GM12878 (cell line): Measurements from ENCODE around the gene ADARB1. TPM values are rescaled to one million over a fixed set of nuclear protein-coding genes. Genes with fewer than 3 reads are reported as not detected.

Experiments
- ATF2 ChIP-seq: IDR thresholded peaks from 2 replicates; pipeline ENCODE4 v1.6.1; 2012; ENCODE audit warnings: low read length, inconsistent platforms
- ATF3 ChIP-seq: IDR thresholded peaks from 2 replicates; pipeline ENCODE4 v1.6.1; 2011; ENCODE audit warnings: low read depth, mild to moderate bottlenecking, low read length, moderate library complexity, borderline replicate concordance; ENCODE audit errors: extremely low read depth
- BCL11A ChIP-seq: IDR thresholded peaks from 2 replicates; pipeline ENCODE4 v1.6.1; 2011; ENCODE audit warnings: low read depth, low read length
- BHLHE40 ChIP-seq, 2 experiments: fragments of 450-650 bp in 1 of 2; IDR thresholded peaks; 2 replicates each; pipeline ENCODE4 v1.6.1; 2011 to 2017; ENCODE audit warnings: low read depth in 2 of 2, borderline replicate concordance in 1 of 2, improper control_type of control experiment in 1 of 2, low read length in 1 of 2, mild to moderate bottlenecking in 1 of 2
- CEBPZ ChIP-seq: fragments of 150-350 bp; IDR thresholded peaks from 2 replicates; pipeline ENCODE4 v1.6.1; 2016; ENCODE audit warnings: low read depth, low read length
- CHD1 ChIP-seq: IDR thresholded peaks from 2 replicates; pipeline ENCODE4 v1.6.1; 2012; ENCODE audit warnings: low read depth, low read length, improper control_type of control experiment
- E4F1 ChIP-seq: fragments of 450-650 bp; IDR thresholded peaks from 2 replicates; pipeline ENCODE4 v1.6.1; 2018; ENCODE audit warnings: borderline replicate concordance, mild to moderate bottlenecking; ENCODE audit not compliant: partially characterized antibody
- EP300 ChIP-seq, 2 experiments: fragments of 150-350 bp in 1 of 2; IDR thresholded peaks; 2 replicates each; pipeline ENCODE4 v1.6.1; 2011 to 2012; ENCODE audit warnings: low read depth in 2 of 2, low read length in 2 of 2, borderline replicate concordance in 1 of 2, improper control_type of control experiment in 1 of 2, inconsistent platforms in 1 of 2; ENCODE audit not compliant: control insufficient read depth in 1 of 2
- FOS ChIP-seq: IDR thresholded peaks from 3 replicates; pipeline ENCODE4 v1.6.1; 2011; ENCODE audit warnings: borderline replicate concordance; ENCODE audit not compliant: insufficient read length; ENCODE audit errors: extremely low read depth
- JUND ChIP-seq: IDR thresholded peaks from 2 replicates; pipeline ENCODE4 v1.6.1; 2012; ENCODE audit warnings: low read depth, mild to moderate bottlenecking, low read length, improper control_type of control experiment, moderate library complexity
- MTA3 ChIP-seq: IDR thresholded peaks from 2 replicates; pipeline ENCODE4 v1.6.1; 2012; ENCODE audit warnings: low read length, inconsistent platforms, borderline replicate concordance
- NFIC ChIP-seq: IDR thresholded peaks from 2 replicates; pipeline ENCODE4 v1.6.1; 2012; ENCODE audit warnings: low read depth, mild to moderate bottlenecking, inconsistent platforms, low read length, moderate library complexity
- NRF1 ChIP-seq: conservative IDR thresholded peaks from 2 replicates; pipeline ENCODE4 v1.6.1; 2011; ENCODE audit warnings: mild to moderate bottlenecking, low read depth, low read length, improper control_type of control experiment
- PKNOX1 ChIP-seq: fragments of 450-650 bp; IDR thresholded peaks from 2 replicates; pipeline ENCODE4 v1.6.1; 2016; ENCODE audit warnings: mild to moderate bottlenecking
- POLR2A ChIP-seq: IDR thresholded peaks from 2 replicates; pipeline ENCODE4 v1.6.1; 2011; ENCODE audit warnings: low read depth, mild to moderate bottlenecking, low read length
- SKIL ChIP-seq: fragments of 450-650 bp; IDR thresholded peaks from 2 replicates; pipeline ENCODE4 v1.6.1; 2017; ENCODE audit warnings: mild to moderate bottlenecking, low read depth, inconsistent platforms; ENCODE audit not compliant: poor library complexity, severe bottlenecking
- SMAD5 ChIP-seq: IDR thresholded peaks from 2 replicates; pipeline ENCODE4 v1.6.1; 2016; ENCODE audit warnings: antibody characterized with exemption, low read depth
- SREBF1 ChIP-seq: IDR thresholded peaks from 2 replicates; pipeline ENCODE4 v1.6.1; 2012; ENCODE audit warnings: mild to moderate bottlenecking, low read length
- TCF7 ChIP-seq: IDR thresholded peaks from 2 replicates; pipeline ENCODE4 v1.6.1; 2014; ENCODE audit warnings: antibody characterized with exemption, borderline replicate concordance
- YBX1 ChIP-seq: fragments of 450-650 bp; IDR thresholded peaks from 2 replicates; pipeline ENCODE4 v1.6.1; 2016; ENCODE audit warnings: antibody characterized with exemption
- polyA plus RNA-seq, 11 experiments: library from polyadenylated mRNA; depleted of rRNA in 4 of 11; unstranded in 6 of 11; stranded (reverse) in 5 of 11; fragments of >200 nt; fragmentation: Nextera tagmentation in 4 of 11; fragmentation: Illumina TruSeq in 1 of 11; extraction: Ambion mirVana in 4 of 11; extraction: Trizol in 1 of 11; gene quantifications; 1 replicate in 1 of 11; 2 replicates in 10 of 11; pipeline versions ENCODE4 v1.2.1 to v1.2.3, GENCODE V29; 2011 to 2016; ENCODE audit warnings: inconsistent platforms in 2 of 11, missing spikeins in 2 of 11, low read depth in 1 of 11
- total RNA-seq, 4 experiments: library from RNA; depleted of rRNA in 3 of 4; stranded (reverse); fragments of >200 nt in 3 of 4; fragmentation: Illumina TruSeq in 1 of 4; extraction: Trizol in 1 of 4; gene quantifications; 2 replicates each; pipeline versions ENCODE4 v1.2.1 to v1.2.3, GENCODE V29; 2013 to 2021

Gene ADARB1
- total and polyA plus RNA-seq, 10 of the 15 experiments (the other 5 are each of a cell fraction or from before 2014, with no cell fraction given): 5.7 to 61.7 (median 25.3) TPM

- TF ChIP-seq ATF3: no peak
- TF ChIP-seq BHLHE40 (IDR thresholded peaks at IDR 0.05; ENCODE audit: borderline replicate concordance in 1 of 2, low read depth in 2 of 2, low read length in 1 of 2): peak; percentile 71 to 84; a peak in 3 of 4 replicates
- TF ChIP-seq CEBPZ: no peak
- TF ChIP-seq NRF1: no peak
- no peak for TF ChIP-seq FOS
- TF ChIP-seq SKIL: no peak
- TF ChIP-seq EP300 (IDR thresholded peaks at IDR 0.05; ENCODE audit: borderline replicate concordance in 1 of 2, control insufficient read depth in 1 of 2, low read depth in 2 of 2, low read length in 2 of 2): peak in 1 of 2 experiments; percentile 43; a peak in 2 of 4 replicates
- TF ChIP-seq TCF7: no peak
- TF ChIP-seq NFIC: no peak
- peak; percentile 28; the same call in 1 of the 2 replicates for TF ChIP-seq POLR2A
- TF ChIP-seq E4F1: no peak
- TF ChIP-seq ATF2: no peak
- TF ChIP-seq SREBF1: no peak
- no peak for TF ChIP-seq SMAD5
- peak; percentile 85 for TF ChIP-seq PKNOX1
- no peak for TF ChIP-seq YBX1
- TF ChIP-seq MTA3: no peak
- TF ChIP-seq BCL11A: no peak
- TF ChIP-seq CHD1: no peak
- TF ChIP-seq JUND: no peak
Measured at GRCh38 chr21:45152265-45152746, 77.9 kb downstream of the ADARB1 start (continued).
